Breast epithelium (tissue), 4 donors: ENCODE measurements around the gene MTMR1. TPM values are rescaled to one million over a fixed set of nuclear protein-coding genes. Genes with fewer than 3 reads are reported as not detected.

Experiments
- DNase-seq, 2 donors: peaks; one replicate each; pipeline ENCODE4 v3.0.0-alpha.2; 2019; ENCODE audit warnings: low spot score in 2 of 2
- H3K27ac ChIP-seq, 2 donors: fragments of 200-600 bp; sonication (generic) in 1 of 2; one replicate each; pipeline ENCODE4 v1.5.1; 2016 to 2019; ENCODE audit warnings: mild to moderate bottlenecking in 1 of 2
- H3K27me3 ChIP-seq, 2 donors: fragments of 200-600 bp; sonication (generic) in 1 of 2; one replicate each; pipeline versions ENCODE4 v1.5.1 to v1.6.0; 2017 to 2019; ENCODE audit warnings: control low read depth in 1 of 2, mild to moderate bottlenecking in 1 of 2
- H3K36me3 ChIP-seq: fragments of 200-600 bp; one replicate; pipeline ENCODE4 v1.5.1; 2019
- H3K4me1 ChIP-seq, 2 donors: fragments of 200-600 bp; sonication (generic); one replicate each; pipeline ENCODE4 v1.5.1; 2016 to 2019; ENCODE audit warnings: control low read depth in 1 of 2
- H3K4me3 ChIP-seq, 3 donors: fragments of 200-600 bp; sonication (generic); 1 replicate in 2 of 3; 2 replicates in 1 of 3; pipeline ENCODE4 v1.5.1; 2016 to 2019; ENCODE audit warnings: mild to moderate bottlenecking in 3 of 3, moderate library complexity in 2 of 3
- H3K9me3 ChIP-seq, 2 donors: fragments of 200-600 bp; sonication (generic) in 1 of 2; one replicate each; pipeline ENCODE4 v1.5.1; 2016 to 2019; ENCODE audit warnings: control low read depth in 1 of 2
- CTCF ChIP-seq, 3 donors: fragments of 450-650 bp; IDR thresholded peaks; one replicate each; pipeline ENCODE4 v1.5.1; 2016 to 2017; ENCODE audit warnings: antibody characterized with exemption in 3 of 3, mild to moderate bottlenecking in 3 of 3, moderate library complexity in 3 of 3
- POLR2A ChIP-seq: fragments of 450-650 bp; IDR thresholded peaks from one replicate; pipeline ENCODE4 v1.6.1; 2016; ENCODE audit warnings: antibody characterized with exemption, mild to moderate bottlenecking, moderate library complexity
- POLR2AphosphoS5 ChIP-seq, 3 donors: sonication (generic); formaldehyde crosslinking; IDR thresholded peaks; one replicate each; pipeline ENCODE4 v1.6.1; 2017; ENCODE audit warnings: antibody characterized with exemption in 3 of 3
- intact Hi-C: fragments of 100-400 bp; cut with DNase I; formaldehyde crosslinking; loops from one replicate; pipeline ENCODE4 v1.15.1; 2023; ENCODE audit warnings: low total_unique reads
- total RNA-seq, 3 donors: library from RNA; depleted of rRNA; stranded (reverse); fragments of >200 nt; gene quantifications; one replicate each; pipeline ENCODE4 v1.1.0, GENCODE V29; 2016

Gene MTMR1
- total RNA-seq, 3 donors from 2014 or later = 13.6 to 35.6 (median 23.3) TPM

- intact Hi-C loops = no loop called here
- Histone ChIP-seq H3K4me3 (no peak overlapping the region), H3K9me3 (no peaks in the 10 kb centered on the region), H3K27me3 (peaks cover 0 to 4% of the 10 kb centered on the region in 2 donors), H3K4me1 (no peaks in the 10 kb centered on the region), H3K27ac (no peak overlapping the region), H3K36me3 (no peaks in the 10 kb centered on the region)
- TF ChIP-seq POLR2A = no peak
- TF ChIP-seq POLR2AphosphoS5 (IDR thresholded peaks at IDR 0.05) = no peak
- no peak for TF ChIP-seq CTCF (IDR thresholded peaks at IDR 0.05)
- DNase-seq = no peak
Measured at GRCh38 chrX:150775569-150776350, 82.6 kb downstream of the MTMR1 start.

- Histone ChIP-seq H3K9me3 (no peaks in the 10 kb centered on the region), H3K27me3 (peaks cover 0 to 14% of the 10 kb centered on the region in 2 donors), H3K4me3 (no peak overlapping the region), H3K36me3 (no peaks in the 10 kb centered on the region), H3K27ac (no peak overlapping the region), H3K4me1 (no peaks in the 10 kb centered on the region)
- DNase-seq = no peak
- no peak for TF ChIP-seq CTCF (IDR thresholded peaks at IDR 0.05)
- TF ChIP-seq POLR2AphosphoS5 (IDR thresholded peaks at IDR 0.05) = no peak
- no peak for TF ChIP-seq POLR2A
- intact Hi-C loops = no loop called here
Measured at GRCh38 chrX:150777328-150777992, 84.3 kb downstream of the MTMR1 start.

GRCh38 chrX:150779385-150779784 is 86.2 kb downstream of the MTMR1 start:
- no peaks in the 10 kb centered on the region for H3K4me1 ChIP-seq
- no peak overlapping the region for H3K27ac ChIP-seq
- DNase-seq = no peak
- H3K9me3 ChIP-seq = no peaks in the 10 kb centered on the region
- H3K27me3 ChIP-seq = peaks cover 0 to 15% of the 10 kb centered on the region in 2 donors
- H3K36me3 ChIP-seq = no peaks in the 10 kb centered on the region
- no peak overlapping the region for H3K4me3 ChIP-seq
- no peak for TF ChIP-seq CTCF (IDR thresholded peaks at IDR 0.05)
- TF ChIP-seq POLR2A = no peak
- TF ChIP-seq POLR2AphosphoS5 (IDR thresholded peaks at IDR 0.05) = no peak
- intact Hi-C loops = no loop called here

- no peak for DNase-seq
- Histone ChIP-seq H3K4me3 (no peak overlapping the region), H3K36me3 (no peaks in the 10 kb centered on the region), H3K27ac (no peak overlapping the region), H3K27me3 (peaks cover 0 to 10% of the 10 kb centered on the region in 2 donors), H3K4me1 (no peaks in the 10 kb centered on the region), H3K9me3 (no peaks in the 10 kb centered on the region)
- intact Hi-C loops = no loop called here
- TF ChIP-seq POLR2AphosphoS5 (IDR thresholded peaks at IDR 0.05) (no peak), CTCF (IDR thresholded peaks at IDR 0.05) (no peak), POLR2A (no peak)
Measured at GRCh38 chrX:150781677-150782076, 88.5 kb downstream of the MTMR1 start.

- Histone ChIP-seq H3K4me1 (no peaks in the 10 kb centered on the region), H3K27me3 (no peaks in the 10 kb centered on the region), H3K27ac (no peak overlapping the region), H3K4me3 (no peak overlapping the region), H3K9me3 (no peaks in the 10 kb centered on the region), H3K36me3 (no peaks in the 10 kb centered on the region)
- intact Hi-C loops = no loop called here
- no peak for DNase-seq
- TF ChIP-seq POLR2A = no peak
- TF ChIP-seq POLR2AphosphoS5 (IDR thresholded peaks at IDR 0.05) = no peak
- TF ChIP-seq CTCF (IDR thresholded peaks at IDR 0.05) = no peak
Measured at GRCh38 chrX:150790021-150790420, 96.8 kb downstream of the MTMR1 start.
